Measurements from ENCODE around the gene CFD.

GRCh38 chr19:902446-903226 lies 43.2 kb downstream of the CFD start:
- TF ChIP-seq, protein P1, sequence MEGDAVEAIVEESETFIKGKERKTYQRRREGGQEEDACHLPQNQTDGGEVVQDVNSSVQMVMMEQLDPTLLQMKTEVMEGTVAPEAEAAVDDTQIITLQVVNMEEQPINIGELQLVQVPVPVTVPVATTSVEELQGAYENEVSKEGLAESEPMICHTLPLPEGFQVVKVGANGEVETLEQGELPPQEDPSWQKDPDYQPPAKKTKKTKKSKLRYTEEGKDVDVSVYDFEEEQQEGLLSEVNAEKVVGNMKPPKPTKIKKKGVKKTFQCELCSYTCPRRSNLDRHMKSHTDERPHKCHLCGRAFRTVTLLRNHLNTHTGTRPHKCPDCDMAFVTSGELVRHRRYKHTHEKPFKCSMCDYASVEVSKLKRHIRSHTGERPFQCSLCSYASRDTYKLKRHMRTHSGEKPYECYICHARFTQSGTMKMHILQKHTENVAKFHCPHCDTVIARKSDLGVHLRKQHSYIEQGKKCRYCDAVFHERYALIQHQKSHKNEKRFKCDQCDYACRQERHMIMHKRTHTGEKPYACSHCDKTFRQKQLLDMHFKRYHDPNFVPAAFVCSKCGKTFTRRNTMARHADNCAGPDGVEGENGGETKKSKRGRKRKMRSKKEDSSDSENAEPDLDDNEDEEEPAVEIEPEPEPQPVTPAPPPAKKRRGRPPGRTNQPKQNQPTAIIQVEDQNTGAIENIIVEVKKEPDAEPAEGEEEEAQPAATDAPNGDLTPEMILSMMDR (conservative IDR thresholded peaks at IDR 0.05; ENCODE audit: low read length), result no peak
- no peak for TF ChIP-seq EZH2phosphoT487 (IDR thresholded peaks at IDR 0.05; ENCODE audit: borderline replicate concordance)
